GM12878 (cell line): ENCODE data around the gene ZNF621. TPM values are rescaled to one million over a fixed set of nuclear protein-coding genes. Genes with fewer than 3 reads are reported as not detected.

ENCODE experiments used
- ATAC-seq: fragments of 200-7000 bp; cut with Tn5 transposase; 3 replicates; pipeline ENCODE4 v1.9.1; 2020; ENCODE audit warnings: mild to moderate bottlenecking, moderate library complexity
- BruUV-seq: library from RNA; stranded (reverse); fragments of 400-500 nt; replicated peaks from 2 replicates; lab custom pipeline; 2021; lab: Mats Ljungman, UMichigan
- CTCF ChIA-PET: fragments of 300-600 bp; sonication (Branson Sonifier 250); formaldehyde crosslinking; extraction: SDS; loops from one replicate; lab custom pipeline; 2021; ENCODE audit warnings: inconsistent platforms; lab: Yijun Ruan, JAX
- POLR2A ChIA-PET: fragments of 350-600 bp; formaldehyde crosslinking; extraction: SDS; loops from one replicate; lab custom pipeline; 2021; ENCODE audit warnings: inconsistent platforms; lab: Charles Lee
- RAD21 ChIA-PET: fragments of 300-600 bp; sonication (Branson Sonifier 250); formaldehyde crosslinking; loops from one replicate; lab custom pipeline; 2023; ENCODE audit warnings: antibody characterized with exemption; ENCODE audit not compliant: unreplicated experiment; lab: Charles Lee
- SMC1A ChIA-PET: fragments of 300-600 bp; sonication (Branson Sonifier 250); formaldehyde crosslinking; loops from one replicate; lab custom pipeline; 2023; ENCODE audit not compliant: unreplicated experiment, uncharacterized antibody; lab: Charles Lee
- DNase-seq: peaks from one replicate; pipeline ENCODE4 v3.0.0-alpha.2; 2011; ENCODE audit warnings: low read depth, low spot score
- FAIRE-seq: peaks from 3 replicates; lab custom pipeline; 2011; peaks lifted over from hg19 to GRCh38; lab: Jason Lieb, UNC
- H2AFZ ChIP-seq: 2 replicates; pipeline ENCODE4 v1.6.0; 2011; ENCODE audit warnings: low read depth, low read length, control low read depth; ENCODE audit not compliant: control insufficient read depth
- H3K27ac ChIP-seq: 2 replicates; pipeline ENCODE4 v1.5.1; 2011; ENCODE audit warnings: control low read depth; ENCODE audit not compliant: control insufficient read depth, insufficient read depth
- H3K27me3 ChIP-seq, 2 experiments: replicated peaks in 1 of 2; 2 replicates each; pipeline versions ENCODE4 v1.6.0 to v1.6.1; 2011; ENCODE audit warnings: low read length in 1 of 2; ENCODE audit not compliant: control insufficient read depth in 2 of 2, insufficient read depth in 2 of 2
- H3K36me3 ChIP-seq, 2 experiments: 2 replicates each; pipeline ENCODE4 v1.5.1; 2011; ENCODE audit warnings: low read length in 1 of 2; ENCODE audit not compliant: control insufficient read depth in 2 of 2, insufficient read depth in 2 of 2
- H3K4me1 ChIP-seq: 2 replicates; pipeline ENCODE4 v1.6.1; 2011; ENCODE audit warnings: mild to moderate bottlenecking, low read length, moderate library complexity, mixed read lengths; ENCODE audit not compliant: control insufficient read depth, insufficient read depth
- H3K4me2 ChIP-seq: 2 replicates; pipeline ENCODE4 v1.6.0; 2011; ENCODE audit warnings: control low read depth; ENCODE audit not compliant: control insufficient read depth, insufficient read depth
- H3K4me3 ChIP-seq: fragments of 200-600 bp; sonication (generic); 2 replicates; pipeline ENCODE4 v1.5.1; 2016
- H3K79me2 ChIP-seq: 2 replicates; pipeline ENCODE4 v1.6.0; 2011; ENCODE audit warnings: low read length; ENCODE audit not compliant: control insufficient read depth, insufficient read depth
- H3K9ac ChIP-seq: 2 replicates; pipeline ENCODE4 v1.8.0; 2011; ENCODE audit warnings: low read length, control low read depth, mixed read lengths; ENCODE audit not compliant: control insufficient read depth, insufficient read depth
- H3K9me3 ChIP-seq: replicated peaks from 3 replicates; pipeline ENCODE4 v1.5.1; 2011; ENCODE audit warnings: mild to moderate bottlenecking, low read length; ENCODE audit not compliant: control insufficient read depth, insufficient read depth
- H4K20me1 ChIP-seq: 2 replicates; pipeline ENCODE4 v1.6.0; 2011; ENCODE audit not compliant: control insufficient read depth, insufficient read depth
- CEBPZ ChIP-seq: fragments of 150-350 bp; IDR thresholded peaks from 2 replicates; pipeline ENCODE4 v1.6.1; 2016; ENCODE audit warnings: low read depth, low read length
- CHD2 ChIP-seq: IDR thresholded peaks from 2 replicates; pipeline ENCODE4 v1.6.1; 2011; ENCODE audit warnings: low read depth, low read length, improper control_type of control experiment, borderline replicate concordance
- CREB1 ChIP-seq: IDR thresholded peaks from 2 replicates; pipeline ENCODE4 v1.6.1; 2012; ENCODE audit warnings: low read depth, mild to moderate bottlenecking, inconsistent platforms
- CTCF ChIP-seq, 3 experiments: IDR thresholded peaks in 2 of 3; conservative IDR thresholded peaks in 1 of 3; 2 replicates each; pipeline ENCODE4 v1.5.1; 2011; ENCODE audit warnings: low read depth in 3 of 3, low read length in 3 of 3, mild to moderate bottlenecking in 3 of 3, control low read depth in 2 of 3, moderate library complexity in 2 of 3, inconsistent platforms in 1 of 3, mixed read lengths in 1 of 3; ENCODE audit not compliant: control insufficient read depth in 2 of 3, insufficient read depth in 1 of 3; ENCODE audit errors: extremely low read depth in 1 of 3
- FOXM1 ChIP-seq: IDR thresholded peaks from 2 replicates; pipeline ENCODE4 v1.6.1; 2012; ENCODE audit warnings: low read depth, mild to moderate bottlenecking, inconsistent platforms, low read length, moderate library complexity
- IKZF1 ChIP-seq: fragments of 450-650 bp; conservative IDR thresholded peaks from 2 replicates; pipeline ENCODE4 v1.6.1; 2017; ENCODE audit warnings: antibody characterized with exemption, mild to moderate bottlenecking
- JUNB ChIP-seq: IDR thresholded peaks from 2 replicates; pipeline ENCODE4 v1.6.1; 2016; ENCODE audit warnings: antibody characterized with exemption, mild to moderate bottlenecking
- MEF2A ChIP-seq: IDR thresholded peaks from 2 replicates; pipeline ENCODE4 v1.6.1; 2011; ENCODE audit warnings: low read depth, mild to moderate bottlenecking, low read length, moderate library complexity; ENCODE audit not compliant: insufficient read depth
- NFYA ChIP-seq: IDR thresholded peaks from 2 replicates; pipeline ENCODE4 v1.6.1; 2011; ENCODE audit warnings: low read depth, mild to moderate bottlenecking, low read length, improper control_type of control experiment, borderline replicate concordance
- PML ChIP-seq: IDR thresholded peaks from 2 replicates; pipeline ENCODE4 v1.6.1; 2012; ENCODE audit warnings: low read length, inconsistent platforms
- REST ChIP-seq: IDR thresholded peaks from 2 replicates; pipeline ENCODE4 v1.6.1; 2012; ENCODE audit warnings: mild to moderate bottlenecking, low read depth, low read length
- WRNIP1 ChIP-seq: IDR thresholded peaks from 2 replicates; pipeline ENCODE4 v1.6.1; 2011; ENCODE audit warnings: low read depth, low read length, improper control_type of control experiment, borderline replicate concordance
- ZZZ3 ChIP-seq: IDR thresholded peaks from 2 replicates; pipeline ENCODE4 v1.6.1; 2011; ENCODE audit warnings: low read depth; ENCODE audit not compliant: control insufficient read depth, insufficient read length
- WGBS: methylation state at CpG from one replicate; pipeline ENCODE4 v1.1.6; 2016; ENCODE audit warnings: low lambda C conversion rate; ENCODE audit not compliant: insufficient replicate concordance, insufficient coverage; ENCODE audit errors: missing lambda C conversion rate; 5-methylcytosine and 5-hydroxymethylcytosine counted together
- in situ Hi-C: fragments of 300-500 bp; cut with MboI; formaldehyde crosslinking; loops from 9 replicates; pipeline ENCODE4 v1.14.3; 2018; ENCODE audit warnings: mixed read lengths
- intact Hi-C: fragments of 100-400 bp; cut with micrococcal nuclease; formaldehyde crosslinking; loops from one replicate; pipeline ENCODE4 v1.14.2; 2022; ENCODE audit not compliant: unreplicated experiment
- polyA plus RNA-seq, 11 experiments: library from polyadenylated mRNA; depleted of rRNA in 4 of 11; unstranded in 6 of 11; stranded (reverse) in 5 of 11; fragments of >200 nt; fragmentation: Nextera tagmentation in 4 of 11; fragmentation: Illumina TruSeq in 1 of 11; extraction: Ambion mirVana in 4 of 11; extraction: Trizol in 1 of 11; gene quantifications; 1 replicate in 1 of 11; 2 replicates in 10 of 11; pipeline versions ENCODE4 v1.2.1 to v1.2.3, GENCODE V29; 2011 to 2016; ENCODE audit warnings: inconsistent platforms in 2 of 11, missing spikeins in 2 of 11, low read depth in 1 of 11
- total RNA-seq, 4 experiments: library from RNA; depleted of rRNA in 3 of 4; stranded (reverse); fragments of >200 nt in 3 of 4; fragmentation: Illumina TruSeq in 1 of 4; extraction: Trizol in 1 of 4; gene quantifications; 2 replicates each; pipeline versions ENCODE4 v1.2.1 to v1.2.3, GENCODE V29; 2013 to 2021

The ZNF621 gene
- total and polyA plus RNA-seq, 10 of the 15 experiments (the other 5 are each of a cell fraction or from before 2014, with no cell fraction given) = 2.9 to 26.3 (median 11.9) TPM

- no peak for TF ChIP-seq REST
- TF ChIP-seq PML = no peak
- TF ChIP-seq CREB1 = no peak
- no peak for TF ChIP-seq IKZF1
- TF ChIP-seq CHD2 = no peak
- no peak for TF ChIP-seq CTCF (IDR thresholded peaks at IDR 0.05 in 2 of 3, conservative IDR thresholded peaks at IDR 0.05 in 1 of 3; ENCODE audit: control insufficient read depth in 2 of 3, extremely low read depth in 1 of 3, insufficient read depth in 1 of 3, low read depth in 3 of 3, low read length in 3 of 3)
- TF ChIP-seq ZZZ3 = no peak
Observed at GRCh38 chr3:40524222-40524567, 565 bp upstream of the ZNF621 start (continued).

GRCh38 chr3:40528426-40528825 is 3.7 kb downstream of the ZNF621 start:
- no peaks in the 10 kb centered on the region for H3K27me3 ChIP-seq
- H2AFZ ChIP-seq = no peak overlapping the region
- H3K27ac ChIP-seq = no peak overlapping the region
- H3K9me3 ChIP-seq = peaks cover 2% of the 10 kb centered on the region; the same call in 1 of the 3 replicates
- in situ Hi-C loops (no loop called here), intact Hi-C loops (loop anchor here (5.0 kb wide), 1 partner anchor 76 kb away; no protein-coding TSS in a partner anchor)
- ChIA-PET RAD21 (no interaction called here), POLR2A (no interaction called here), CTCF (no interaction called here), SMC1A (no interaction called here)
- ATAC-seq (no peak), FAIRE-seq (no peak), DNase-seq (no peak)
- H3K9ac ChIP-seq = no peak overlapping the region
- no peaks in the 10 kb centered on the region for H3K4me1 ChIP-seq
- H3K4me3 ChIP-seq = no peak overlapping the region
- TF ChIP-seq CEBPZ (no peak), MEF2A (no peak), JUNB (no peak), NFYA (no peak), WRNIP1 (no peak), FOXM1 (no peak)
- H3K4me2 ChIP-seq = no peak overlapping the region
- H3K36me3 ChIP-seq = peaks cover 6 to 15% of the 10 kb centered on the region in 2 experiments
- no TSS peak for BruUV-seq
- H4K20me1 ChIP-seq = no peaks in the 10 kb centered on the region
- peaks cover 8% of the 10 kb centered on the region for H3K79me2 ChIP-seq
- 93% methylated on average over 3 of the region's 3 CpGs for WGBS
